Spleen (tissue), 11 donors: ENCODE data around the gene MADD. TPM values are rescaled to one million over a fixed set of nuclear protein-coding genes. Genes with fewer than 3 reads are reported as not detected.

Experiments used
- DNase-seq: peaks from one replicate; pipeline ENCODE4 v3.0.0-alpha.2; 2020
- H3K27ac ChIP-seq, 8 donors: fragments of 200-600 bp; sonication (generic) in 7 of 8; 1 replicate in 4 of 8; 2 replicates in 4 of 8; pipeline versions ENCODE4 v1.5.0 to v1.8.0; 2016 to 2021; ENCODE audit warnings: inconsistent platforms in 4 of 8, mild to moderate bottlenecking in 4 of 8, moderate library complexity in 1 of 8
- H3K27me3 ChIP-seq, 7 donors: fragments of 200-600 bp; sonication (generic) in 6 of 7; replicated peaks in 1 of 7; 1 replicate in 4 of 7; 2 replicates in 3 of 7; pipeline versions ENCODE4 v1.5.0 to v1.8.0; 2016 to 2021; ENCODE audit warnings: inconsistent platforms in 3 of 7, mild to moderate bottlenecking in 1 of 7
- H3K36me3 ChIP-seq, 6 donors: fragments of 200-600 bp; sonication (generic) in 5 of 6; 1 replicate in 4 of 6; 2 replicates in 2 of 6; pipeline versions ENCODE4 v1.5.0 to v1.8.0; 2016 to 2021; ENCODE audit warnings: inconsistent platforms in 2 of 6
- H3K4me1 ChIP-seq, 6 donors: fragments of 200-600 bp; sonication (generic) in 5 of 6; 1 replicate in 3 of 6; 2 replicates in 3 of 6; pipeline versions ENCODE4 v1.5.0 to v1.8.0; 2016 to 2021; ENCODE audit warnings: inconsistent platforms in 3 of 6
- H3K4me3 ChIP-seq, 8 donors: fragments of 200-600 bp; sonication (generic) in 7 of 8; 1 replicate in 4 of 8; 2 replicates in 4 of 8; pipeline versions ENCODE4 v1.5.0 to v1.8.0; 2016 to 2021; ENCODE audit warnings: inconsistent platforms in 4 of 8, mild to moderate bottlenecking in 4 of 8, moderate library complexity in 2 of 8
- H3K9me3 ChIP-seq, 8 donors: fragments of 200-600 bp; sonication (generic) in 7 of 8; 1 replicate in 4 of 8; 2 replicates in 4 of 8; pipeline versions ENCODE4 v1.5.0 to v1.8.0; 2016 to 2021; ENCODE audit warnings: inconsistent platforms in 4 of 8
- POLR2A ChIP-seq, 3 donors: fragments of 450-650 bp; IDR thresholded peaks; one replicate each; pipeline ENCODE4 v1.5.1; 2017; ENCODE audit warnings: antibody characterized with exemption in 3 of 3, mild to moderate bottlenecking in 1 of 3
- POLR2AphosphoS5 ChIP-seq, 3 donors: sonication (generic); formaldehyde crosslinking; IDR thresholded peaks; one replicate each; pipeline ENCODE4 v1.5.1; 2017; ENCODE audit warnings: antibody characterized with exemption in 3 of 3
- WGBS, 5 donors: extraction: QIAGEN DNeasy Blood & Tissue Kit in 3 of 5; methylation state at CpG; one replicate each; pipeline versions ENCODE4 v1.1.5 to v1.1.7; 2013 to 2018; 5-methylcytosine and 5-hydroxymethylcytosine counted together
- intact Hi-C: fragments of 100-400 bp; cut with DNase I; formaldehyde crosslinking; loops from one replicate; pipeline ENCODE4 v1.15.0; 2023; ENCODE audit warnings: low total_unique reads
- polyA plus RNA-seq, 3 donors: library from polyadenylated mRNA; stranded (reverse); fragments of 200-250 nt; gene quantifications; one replicate each; pipeline ENCODE4 v1.2.1, GENCODE V29; 2013
- total RNA-seq, 7 donors: library from RNA; depleted of rRNA in 3 of 7; stranded (reverse); fragments of >200 nt in 3 of 7; fragmentation: NEBNext Ultra II Directional in 4 of 7; extraction: Animal tissue kit (Norgen Biotek cat#: 25700) in 4 of 7; gene quantifications; one replicate each; pipeline versions ENCODE4 v1.1.0 to v1.2.1, GENCODE V29; 2016 to 2021
- TF ChIP-seq, protein P1 (sequence below), 11 experiments: fragments of 200-600 bp in 7 of 11; fragments of 450-650 bp in 4 of 11; sonication (generic) in 4 of 11; IDR thresholded peaks in 8 of 11; conservative IDR thresholded peaks in 3 of 11; 1 replicate in 7 of 11; 2 replicates in 4 of 11; pipeline versions ENCODE4 v1.4.0 to v1.8.0; 2016 to 2021; ENCODE audit warnings: antibody characterized with exemption in 11 of 11, inconsistent platforms in 4 of 11, mild to moderate bottlenecking in 1 of 11
- donor health status: healthy with polysubstance abuse.
- donor health status: DM: no; HTN: no; CAD: no; lungs with moderate emphysema.
- donor health status: DM: no; HTN: no; CAD: no.
- donor health status: Bipolar disorder and iron deficiency.
- donor health status: healthy.
- donor health status: DM: no; HTN: no; CAD: no.
- donor health status: DM: yes; HTN: yes; CAD: no.

MADD gene
- total and polyA plus RNA-seq, 10 donors, result 15.7 to 82.4 (median 63.3) TPM

DNA sequence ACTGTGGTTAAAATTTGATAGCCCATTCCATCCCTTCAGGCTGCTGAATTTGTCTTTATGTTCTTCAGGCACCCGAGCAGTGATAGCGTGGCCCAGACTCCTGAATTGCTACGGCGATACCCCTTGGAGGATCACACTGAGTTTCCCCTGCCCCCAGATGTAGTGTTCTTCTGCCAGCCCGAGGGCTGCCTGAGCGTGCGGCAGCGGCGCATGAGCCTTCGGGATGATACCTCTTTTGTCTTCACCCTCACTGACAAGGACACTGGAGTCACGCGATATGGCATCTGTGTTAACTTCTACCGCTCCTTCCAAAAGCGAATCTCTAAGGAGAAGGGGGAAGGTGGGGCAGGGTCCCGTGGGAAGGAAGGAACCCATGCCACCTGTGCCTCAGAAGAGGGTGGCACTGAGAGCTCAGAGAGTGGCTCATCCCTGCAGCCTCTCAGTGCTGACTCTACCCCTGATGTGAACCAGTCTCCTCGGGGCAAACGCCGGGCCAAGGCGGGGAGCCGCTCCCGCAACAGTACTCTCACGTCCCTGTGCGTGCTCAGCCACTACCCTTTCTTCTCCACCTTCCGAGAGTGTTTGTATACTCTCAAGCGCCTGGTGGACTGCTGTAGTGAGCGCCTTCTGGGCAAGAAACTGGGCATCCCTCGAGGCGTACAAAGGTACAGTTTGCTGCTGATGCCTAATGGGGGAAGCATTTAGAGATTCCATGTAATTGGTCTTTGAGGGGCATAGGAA, 4.7 kb downstream of the MADD start:
- Histone ChIP-seq H3K4me3 (no peak overlapping the region), H3K27me3 (no peaks in the 10 kb centered on the region), H3K9me3 (no peaks in the 10 kb centered on the region), H3K4me1 (peaks cover 18 to 39% (median 31%) of the 10 kb centered on the region in 6 donors), H3K36me3 (peaks cover 0 to 62% (median 54%) of the 10 kb centered on the region in 6 donors), H3K27ac (no peak overlapping the region)
- TF ChIP-seq POLR2A (IDR thresholded peaks at IDR 0.05) (no peak), POLR2AphosphoS5 (IDR thresholded peaks at IDR 0.05) (peak in 1 of 3 donors; percentile 28)
- TF ChIP-seq, protein P1, sequence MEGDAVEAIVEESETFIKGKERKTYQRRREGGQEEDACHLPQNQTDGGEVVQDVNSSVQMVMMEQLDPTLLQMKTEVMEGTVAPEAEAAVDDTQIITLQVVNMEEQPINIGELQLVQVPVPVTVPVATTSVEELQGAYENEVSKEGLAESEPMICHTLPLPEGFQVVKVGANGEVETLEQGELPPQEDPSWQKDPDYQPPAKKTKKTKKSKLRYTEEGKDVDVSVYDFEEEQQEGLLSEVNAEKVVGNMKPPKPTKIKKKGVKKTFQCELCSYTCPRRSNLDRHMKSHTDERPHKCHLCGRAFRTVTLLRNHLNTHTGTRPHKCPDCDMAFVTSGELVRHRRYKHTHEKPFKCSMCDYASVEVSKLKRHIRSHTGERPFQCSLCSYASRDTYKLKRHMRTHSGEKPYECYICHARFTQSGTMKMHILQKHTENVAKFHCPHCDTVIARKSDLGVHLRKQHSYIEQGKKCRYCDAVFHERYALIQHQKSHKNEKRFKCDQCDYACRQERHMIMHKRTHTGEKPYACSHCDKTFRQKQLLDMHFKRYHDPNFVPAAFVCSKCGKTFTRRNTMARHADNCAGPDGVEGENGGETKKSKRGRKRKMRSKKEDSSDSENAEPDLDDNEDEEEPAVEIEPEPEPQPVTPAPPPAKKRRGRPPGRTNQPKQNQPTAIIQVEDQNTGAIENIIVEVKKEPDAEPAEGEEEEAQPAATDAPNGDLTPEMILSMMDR (IDR thresholded peaks at IDR 0.05 in 8 of 11, conservative IDR thresholded peaks at IDR 0.05 in 3 of 11), result no peak
- DNase-seq, result no peak
- intact Hi-C loops, result no loop called here
- 94 to 97% (median 96%) methylated on average over 27 to 28 of the region's 28 CpGs for WGBS, 5 donors

DNA sequence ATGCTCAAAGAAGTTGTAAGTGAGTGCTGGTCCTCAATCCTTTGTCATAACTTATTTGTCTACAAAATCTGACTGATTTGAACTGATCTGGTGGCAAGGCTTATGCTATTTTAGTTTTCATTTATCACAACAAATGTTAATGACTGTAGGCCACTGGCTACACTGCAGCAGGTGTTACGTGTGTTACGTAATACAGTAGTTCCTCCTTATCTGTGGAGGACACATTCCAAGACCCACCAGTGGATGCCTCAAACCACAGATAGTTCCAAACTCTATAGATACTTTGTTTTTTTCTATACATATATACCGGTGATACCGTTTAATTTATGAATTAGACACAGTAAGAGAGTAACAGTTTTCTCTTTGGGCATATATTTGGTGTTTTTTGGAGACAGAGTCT, 7.0 kb downstream of the MADD start:
- intact Hi-C loops, result no loop called here
- H3K9me3 ChIP-seq, result no peaks in the 10 kb centered on the region
- WGBS, 5 donors, result 71 to 90% (median 84%) methylated on average over 4 of the region's 4 CpGs
- peaks cover 0 to 84% (median 77%) of the 10 kb centered on the region in 6 donors for H3K36me3 ChIP-seq
- TF ChIP-seq, protein P1 (IDR thresholded peaks at IDR 0.05 in 8 of 11, conservative IDR thresholded peaks at IDR 0.05 in 3 of 11), result no peak
- TF ChIP-seq POLR2AphosphoS5 (IDR thresholded peaks at IDR 0.05) (no peak), POLR2A (IDR thresholded peaks at IDR 0.05) (no peak)
- DNase-seq, result no peak
- peaks cover 4 to 22% (median 15%) of the 10 kb centered on the region in 6 donors for H3K4me1 ChIP-seq
- H3K27ac ChIP-seq, result no peak overlapping the region
- H3K4me3 ChIP-seq, result no peak overlapping the region
- H3K27me3 ChIP-seq, result no peaks in the 10 kb centered on the region

DNA sequence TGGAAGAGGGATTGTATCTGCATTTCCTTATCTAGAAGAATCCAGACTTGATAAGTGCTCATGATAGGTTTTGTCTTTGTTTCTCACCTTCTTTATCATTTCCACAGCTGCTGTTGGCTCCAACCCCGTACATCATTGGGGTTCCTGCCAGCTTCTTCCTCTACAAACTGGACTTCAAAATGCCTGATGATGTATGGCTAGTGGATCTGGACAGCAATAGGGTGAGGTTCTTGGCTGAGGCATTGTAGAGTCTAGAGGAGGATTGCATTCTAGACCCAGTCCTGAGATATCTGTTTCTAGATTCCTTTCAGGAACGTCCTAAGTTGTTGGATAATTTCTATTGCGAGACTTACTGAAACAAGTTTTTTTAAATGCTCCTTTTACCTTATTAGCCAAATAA, 8.1 kb downstream of the MADD start:
- Histone ChIP-seq H3K27me3 (no peaks in the 10 kb centered on the region), H3K4me3 (no peak overlapping the region), H3K36me3 (peaks cover 0 to 96% (median 88%) of the 10 kb centered on the region in 6 donors), H3K9me3 (no peaks in the 10 kb centered on the region), H3K27ac (no peak overlapping the region), H3K4me1 (peaks cover 0 to 11% (median 4%) of the 10 kb centered on the region in 6 donors)
- intact Hi-C loops, result no loop called here
- 87 to 94% (median 90%) methylated on average over 3 of the region's 3 CpGs for WGBS, 5 donors
- TF ChIP-seq, protein P1 (IDR thresholded peaks at IDR 0.05 in 8 of 11, conservative IDR thresholded peaks at IDR 0.05 in 3 of 11), result no peak
- TF ChIP-seq POLR2A (IDR thresholded peaks at IDR 0.05) (no peak), POLR2AphosphoS5 (IDR thresholded peaks at IDR 0.05) (no peak)
- DNase-seq, result no peak

DNA sequence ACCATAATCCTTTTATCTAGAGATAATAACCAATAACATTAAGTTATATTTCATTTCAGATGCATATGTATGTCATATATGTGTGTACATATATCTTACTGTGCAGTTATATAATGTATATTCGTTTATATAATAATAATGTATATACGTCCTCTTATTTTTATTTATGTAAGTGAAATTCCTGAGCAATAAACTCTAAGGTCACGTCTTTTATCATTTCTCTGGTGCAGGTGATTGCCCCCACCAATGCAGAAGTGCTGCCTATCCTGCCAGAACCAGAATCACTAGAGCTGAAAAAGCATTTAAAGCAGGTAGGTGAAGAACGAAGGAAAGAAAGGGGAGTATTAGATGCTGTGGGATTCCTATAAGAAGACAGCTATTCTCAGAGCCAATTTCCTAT, 8.8 kb downstream of the MADD start:
- WGBS, 5 donors, result 89 to 95% (median 94%) methylated on average over 4 of the region's 4 CpGs
- H3K4me1 ChIP-seq, result peaks cover 0 to 4% (median under 1%) of the 10 kb centered on the region in 6 donors
- no peaks in the 10 kb centered on the region for H3K27me3 ChIP-seq
- TF ChIP-seq, protein P1 (IDR thresholded peaks at IDR 0.05 in 8 of 11, conservative IDR thresholded peaks at IDR 0.05 in 3 of 11), result no peak
- peaks cover 0 to 100% (median 95%) of the 10 kb centered on the region in 6 donors for H3K36me3 ChIP-seq
- DNase-seq, result no peak
- H3K27ac ChIP-seq, result no peak overlapping the region
- H3K4me3 ChIP-seq, result no peak overlapping the region
- no peaks in the 10 kb centered on the region for H3K9me3 ChIP-seq
- intact Hi-C loops, result no loop called here
